ENCODE results near the gene MYLIP.

GRCh38 chr6:16097382-16098171 is 31.3 kb upstream of the MYLIP start:
- TF ChIP-seq POLR2A (IDR thresholded peaks at IDR 0.05) = no peak
- no peak for TF ChIP-seq CTCF (IDR thresholded peaks at IDR 0.05)

Measured in Peyer's patch (tissue), 4 donors.